IMR-90 (cell line): ENCODE measurements around the gene ZNF507. TPM values are rescaled to one million over a fixed set of nuclear protein-coding genes. Genes with fewer than 3 reads are reported as not detected.

ENCODE experiments used
- ATAC-seq: fragments of 200-7000 bp; cut with Tn5 transposase; 2 replicates; pipeline ENCODE4 v1.9.1; 2020; ENCODE audit warnings: low read depth, mild to moderate bottlenecking, moderate library complexity
- BruUV-seq: library from RNA; stranded (reverse); fragments of 400-500 nt; replicated peaks from 2 replicates; lab custom pipeline; 2021; lab: Mats Ljungman, UMichigan
- CTCF ChIA-PET: fragments of 300-600 bp; formaldehyde crosslinking; extraction: SDS; loops from one replicate; lab custom pipeline; 2021; ENCODE audit warnings: antibody characterized with exemption; lab: Yijun Ruan, JAX
- POLR2A ChIA-PET: fragments of 300-600 bp; sonication (Branson Sonifier 250); formaldehyde crosslinking; loops from one replicate; lab custom pipeline; 2022; ENCODE audit warnings: antibody characterized with exemption; ENCODE audit not compliant: unreplicated experiment; lab: Charles Lee
- DNase-seq: peaks from one replicate; pipeline ENCODE4 v3.0.0; 2013
- H2AFZ ChIP-seq: replicated peaks from 2 replicates; pipeline ENCODE3; 2013; ENCODE audit warnings: low read length, mild to moderate bottlenecking; ENCODE audit not compliant: poor library complexity
- H2AK5ac ChIP-seq: 2 replicates; pipeline ENCODE4 v1.6.1; 2013; ENCODE audit warnings: low read depth, low read length, inconsistent platforms
- H2AK9ac ChIP-seq: replicated peaks from 2 replicates; pipeline ENCODE3; 2013; ENCODE audit warnings: mild to moderate bottlenecking, low read depth, low read length, moderate library complexity; ENCODE audit not compliant: poor library complexity
- H2BK120ac ChIP-seq: 2 replicates; pipeline ENCODE4 v1.6.1; 2013; ENCODE audit warnings: low read depth, low read length, inconsistent platforms
- H2BK15ac ChIP-seq: 3 replicates; pipeline ENCODE4 v1.6.1; 2013; ENCODE audit warnings: low read depth, low read length, inconsistent platforms
- H2BK20ac ChIP-seq: 2 replicates; pipeline ENCODE4 v1.6.1; 2013; ENCODE audit warnings: low read depth, mild to moderate bottlenecking, inconsistent platforms, low read length, moderate library complexity
- H2BK5ac ChIP-seq: 2 replicates; pipeline ENCODE4 v1.6.1; 2013; ENCODE audit warnings: mild to moderate bottlenecking, low read depth, low read length, inconsistent platforms; ENCODE audit not compliant: poor library complexity, severe bottlenecking
- H3K14ac ChIP-seq: replicated peaks from 2 replicates; pipeline ENCODE4 v1.6.1; 2013; ENCODE audit warnings: low read depth, low read length, inconsistent platforms
- H3K18ac ChIP-seq: 2 replicates; pipeline ENCODE4 v1.6.1; 2013; ENCODE audit warnings: low read depth, low read length, control low read depth
- H3K23ac ChIP-seq: 2 replicates; pipeline ENCODE4 v1.6.1; 2013; ENCODE audit warnings: low read depth, low read length, inconsistent platforms
- H3K27ac ChIP-seq: 2 replicates; pipeline ENCODE4 v1.5.1; 2013; ENCODE audit warnings: mild to moderate bottlenecking, control low read depth, low read length; ENCODE audit not compliant: insufficient read depth
- H3K27me3 ChIP-seq: 2 replicates; pipeline ENCODE4 v1.6.1; 2013; ENCODE audit warnings: low read length; ENCODE audit not compliant: control insufficient read depth, insufficient read depth
- H3K36me3 ChIP-seq: 2 replicates; pipeline ENCODE4 v1.6.1; 2013; ENCODE audit warnings: low read length, mixed read lengths; ENCODE audit not compliant: control insufficient read depth, insufficient read depth
- H3K4ac ChIP-seq: 2 replicates; pipeline ENCODE4 v1.6.1; 2013; ENCODE audit warnings: low read depth, low read length, inconsistent platforms
- H3K4me1 ChIP-seq: 2 replicates; pipeline ENCODE4 v1.6.1; 2013; ENCODE audit warnings: low read length, mixed read lengths; ENCODE audit not compliant: control insufficient read depth, insufficient read depth
- H3K4me2 ChIP-seq: 2 replicates; pipeline ENCODE4 v1.6.1; 2013; ENCODE audit warnings: low read depth, mild to moderate bottlenecking, control low read depth, low read length, moderate library complexity
- H3K4me3 ChIP-seq: 2 replicates; pipeline ENCODE4 v1.5.1; 2013; ENCODE audit warnings: low read depth, mild to moderate bottlenecking, control low read depth, low read length, moderate library complexity; ENCODE audit not compliant: insufficient read depth
- H3K56ac ChIP-seq: 2 replicates; pipeline ENCODE4 v1.6.1; 2013; ENCODE audit warnings: low read length, inconsistent platforms; ENCODE audit not compliant: insufficient read depth; ENCODE audit errors: extremely low read depth
- H3K79me1 ChIP-seq, 2 experiments: 2 replicates each; pipeline ENCODE4 v1.6.1; 2013; ENCODE audit warnings: low read length in 2 of 2, inconsistent platforms in 1 of 2, low read depth in 1 of 2
- H3K9ac ChIP-seq: 2 replicates; pipeline ENCODE4 v1.6.1; 2013; ENCODE audit warnings: low read depth, low read length, control low read depth
- H3K9me1 ChIP-seq: 2 replicates; pipeline ENCODE4 v1.6.1; 2013; ENCODE audit warnings: low read length, inconsistent platforms; ENCODE audit not compliant: insufficient read depth
- H3K9me3 ChIP-seq: 2 replicates; pipeline ENCODE4 v1.6.1; 2013; ENCODE audit warnings: low read length; ENCODE audit not compliant: control insufficient read depth, insufficient read depth
- H4K20me1 ChIP-seq: 2 replicates; pipeline ENCODE4 v1.6.1; 2013; ENCODE audit warnings: low read length, inconsistent platforms; ENCODE audit not compliant: insufficient read depth
- H4K5ac ChIP-seq: 2 replicates; pipeline ENCODE4 v1.6.1; 2013; ENCODE audit warnings: mild to moderate bottlenecking, low read depth, low read length, control low read depth
- H4K8ac ChIP-seq, 2 experiments: 2 replicates each; pipeline ENCODE4 v1.6.1; 2013; ENCODE audit warnings: low read depth in 2 of 2, low read length in 2 of 2, control low read depth in 1 of 2, inconsistent platforms in 1 of 2
- H4K91ac ChIP-seq: 2 replicates; pipeline ENCODE4 v1.6.1; 2013; ENCODE audit warnings: low read depth, low read length, inconsistent platforms; ENCODE audit not compliant: insufficient read depth
- BHLHE40 ChIP-seq: fragments of 150-350 bp; IDR thresholded peaks from 2 replicates; pipeline ENCODE4 v1.6.1; 2016; ENCODE audit warnings: mild to moderate bottlenecking, low read depth, low read length
- CEBPB ChIP-seq: IDR thresholded peaks from 2 replicates; pipeline ENCODE4 v1.6.1; 2012; ENCODE audit warnings: low read depth, low read length, improper control_type of control experiment
- CHD1 ChIP-seq: IDR thresholded peaks from 2 replicates; pipeline ENCODE4 v1.6.1; 2012; ENCODE audit warnings: low read depth, low read length, improper control_type of control experiment
- FOS ChIP-seq: fragments of 150-350 bp; IDR thresholded peaks from 2 replicates; pipeline ENCODE4 v1.6.1; 2016; ENCODE audit warnings: low read depth, low read length
- MAFK ChIP-seq: IDR thresholded peaks from 2 replicates; pipeline ENCODE4 v1.6.1; 2012; ENCODE audit warnings: low read depth, low read length, improper control_type of control experiment
- MAZ ChIP-seq: IDR thresholded peaks from 2 replicates; pipeline ENCODE4 v1.6.1; 2012; ENCODE audit warnings: low read depth, mild to moderate bottlenecking, low read length, improper control_type of control experiment, moderate library complexity, borderline replicate concordance
- MXI1 ChIP-seq: IDR thresholded peaks from 2 replicates; pipeline ENCODE4 v1.6.1; 2012; ENCODE audit warnings: low read depth, mild to moderate bottlenecking, low read length, moderate library complexity, borderline replicate concordance
- NFE2L2 ChIP-seq: fragments of 150-350 bp; IDR thresholded peaks from 2 replicates; pipeline ENCODE4 v1.6.1; 2016; ENCODE audit warnings: low read depth, mild to moderate bottlenecking, low read length
- POLR2A ChIP-seq: IDR thresholded peaks from 2 replicates; pipeline ENCODE4 v1.6.1; 2012; ENCODE audit warnings: mild to moderate bottlenecking, low read depth, low read length
- RAD21 ChIP-seq: IDR thresholded peaks from 2 replicates; pipeline ENCODE4 v1.6.1; 2012; ENCODE audit warnings: low read length, improper control_type of control experiment
- RCOR1 ChIP-seq: IDR thresholded peaks from 2 replicates; pipeline ENCODE4 v1.6.1; 2012; ENCODE audit warnings: mild to moderate bottlenecking, low read length, improper control_type of control experiment; ENCODE audit not compliant: insufficient replicate concordance
- RFX5 ChIP-seq: IDR thresholded peaks from 2 replicates; pipeline ENCODE4 v1.8.0; 2012; ENCODE audit warnings: low read depth, mild to moderate bottlenecking, low read length, moderate library complexity
- SMC3 ChIP-seq: fragments of 150-350 bp; IDR thresholded peaks from 2 replicates; pipeline ENCODE4 v1.6.1; 2016; ENCODE audit warnings: low read depth, mild to moderate bottlenecking, antibody characterized with exemption, low read length, moderate library complexity
- WGBS, 2 experiments: methylation state at CpG; one replicate each; pipeline versions ENCODE4 v1.1.5 to v1.1.7; 2013; ENCODE audit warnings: missing lambda C conversion rate in 2 of 2; ENCODE audit not compliant: insufficient read length in 1 of 2; ENCODE audit errors: extremely low coverage in 2 of 2; 5-methylcytosine and 5-hydroxymethylcytosine counted together
- dilution Hi-C: fragments of 300-500 bp; cut with HindIII; formaldehyde crosslinking; loops from one replicate; pipeline ENCODE4 v1.14.3; 2018; ENCODE audit warnings: low sequenced_read_pairs; ENCODE audit not compliant: unreplicated experiment
- in situ Hi-C: fragments of 300-500 bp; cut with MboI; formaldehyde crosslinking; loops from 3 replicates; pipeline ENCODE4 v1.14.3; 2019; ENCODE audit warnings: low sequenced_read_pairs, inconsistent platforms, mixed read lengths
- intact Hi-C: fragments of 100-400 bp; cut with micrococcal nuclease; formaldehyde crosslinking; loops from 2 replicates; pipeline ENCODE4 v1.10.0; 2022
- polyA plus RNA-seq, 3 experiments: library from polyadenylated mRNA; depleted of rRNA; stranded (reverse); fragments of >200 nt; gene quantifications; 2 replicates each; pipeline ENCODE4 v1.2.3, GENCODE V29; 2012; ENCODE audit warnings: low replicate concordance in 1 of 3
- total RNA-seq: library from RNA; depleted of rRNA; stranded (reverse); fragments of >200 nt; gene quantifications from 2 replicates; pipeline ENCODE4 v1.2.3, GENCODE V29; 2012
- TF ChIP-seq, protein P1 (sequence below): fragments of 150-350 bp; IDR thresholded peaks from 2 replicates; pipeline ENCODE4 v1.6.1; 2016; ENCODE audit warnings: low read depth, mild to moderate bottlenecking, low read length, moderate library complexity, borderline replicate concordance
- TF ChIP-seq, protein P2 (sequence below): conservative IDR thresholded peaks from 2 replicates; pipeline ENCODE4 v1.5.1; 2012; ENCODE audit warnings: mild to moderate bottlenecking, low read depth, low read length, improper control_type of control experiment
- TF ChIP-seq, protein P3 (sequence below): fragments of 150-350 bp; IDR thresholded peaks from 2 replicates; pipeline ENCODE4 v1.6.1; 2017; ENCODE audit warnings: mild to moderate bottlenecking, antibody characterized with exemption, low read length, low read depth

ZNF507 gene
- total and polyA plus RNA-seq, 2 of the 4 experiments (the other 2 are of a cell fraction), result 9.6 to 19.9 TPM

DNA sequence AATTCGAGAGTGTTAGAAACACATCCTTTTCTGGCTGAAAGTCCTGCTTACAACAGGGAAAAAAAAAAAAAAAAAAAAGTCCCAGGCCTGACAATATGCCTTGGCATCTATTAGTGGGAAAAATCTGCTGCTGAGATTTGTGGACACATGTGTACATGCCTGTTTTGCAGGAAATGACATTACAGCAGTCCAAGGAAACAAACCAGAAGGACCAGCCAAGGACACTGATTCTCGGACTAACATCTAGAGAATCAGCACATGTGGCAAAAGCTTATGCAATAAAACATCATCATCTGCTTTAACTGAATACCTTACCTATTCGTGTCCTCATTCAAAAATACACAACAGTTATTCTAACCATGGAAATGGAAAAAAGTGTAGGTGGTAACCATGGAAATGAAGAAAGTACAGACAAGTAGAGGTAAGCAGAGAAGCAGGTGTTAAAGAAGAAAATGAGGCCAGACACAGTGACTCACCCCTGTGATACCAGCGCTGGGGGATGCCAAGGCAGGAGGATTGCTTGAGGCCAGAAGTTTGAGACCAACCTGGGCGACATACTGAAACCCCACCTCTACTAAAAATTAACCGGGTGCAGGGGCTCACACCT, 50.7 kb downstream of the ZNF507 start:
- CTCF ChIA-PET, result no interaction called here
- Histone ChIP-seq H3K4me2 (no peak overlapping the region), H2AK9ac (no peak overlapping the region), H2AK5ac (no peak overlapping the region), H4K20me1 (no peaks in the 10 kb centered on the region), H4K91ac (no peak overlapping the region), H3K9me3 (no peaks in the 10 kb centered on the region), H3K18ac (no peak overlapping the region), H2BK15ac (no peak overlapping the region), H4K8ac (no peak overlapping the region), H3K14ac (no peak overlapping the region), H2AFZ (no peak overlapping the region), H3K56ac (no peak overlapping the region), H2BK20ac (no peak overlapping the region), H4K5ac (no peak overlapping the region), H3K36me3 (peaks cover 3% of the 10 kb centered on the region; the same call in 1 of the 2 replicates), H3K79me1 (peaks cover 4 to 5% of the 10 kb centered on the region in 2 experiments; a peak in 1 of 4 replicates), H3K27ac (no peak overlapping the region), H3K4me3 (no peak overlapping the region), H3K4me1 (peaks cover 5% of the 10 kb centered on the region), H3K9ac (no peak overlapping the region), H2BK5ac (no peak overlapping the region), H3K4ac (no peak overlapping the region), H3K9me1 (no peaks in the 10 kb centered on the region), H2BK120ac (no peak overlapping the region), H3K27me3 (no peaks in the 10 kb centered on the region), H3K23ac (no peak overlapping the region)
- intact Hi-C loops, result no loop called here
- POLR2A ChIA-PET, result no interaction called here
- TF ChIP-seq RAD21 (no peak), CHD1 (no peak), BHLHE40 (no peak), POLR2A (no peak), RFX5 (no peak), NFE2L2 (no peak), FOS (no peak), CEBPB (no peak), MAZ (no peak), MAFK (no peak), SMC3 (no peak), RCOR1 (no peak), MXI1 (no peak)
- TF ChIP-seq, protein P1, sequence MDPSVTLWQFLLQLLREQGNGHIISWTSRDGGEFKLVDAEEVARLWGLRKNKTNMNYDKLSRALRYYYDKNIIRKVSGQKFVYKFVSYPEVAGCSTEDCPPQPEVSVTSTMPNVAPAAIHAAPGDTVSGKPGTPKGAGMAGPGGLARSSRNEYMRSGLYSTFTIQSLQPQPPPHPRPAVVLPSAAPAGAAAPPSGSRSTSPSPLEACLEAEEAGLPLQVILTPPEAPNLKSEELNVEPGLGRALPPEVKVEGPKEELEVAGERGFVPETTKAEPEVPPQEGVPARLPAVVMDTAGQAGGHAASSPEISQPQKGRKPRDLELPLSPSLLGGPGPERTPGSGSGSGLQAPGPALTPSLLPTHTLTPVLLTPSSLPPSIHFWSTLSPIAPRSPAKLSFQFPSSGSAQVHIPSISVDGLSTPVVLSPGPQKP, result no peak
- TF ChIP-seq, protein P2, sequence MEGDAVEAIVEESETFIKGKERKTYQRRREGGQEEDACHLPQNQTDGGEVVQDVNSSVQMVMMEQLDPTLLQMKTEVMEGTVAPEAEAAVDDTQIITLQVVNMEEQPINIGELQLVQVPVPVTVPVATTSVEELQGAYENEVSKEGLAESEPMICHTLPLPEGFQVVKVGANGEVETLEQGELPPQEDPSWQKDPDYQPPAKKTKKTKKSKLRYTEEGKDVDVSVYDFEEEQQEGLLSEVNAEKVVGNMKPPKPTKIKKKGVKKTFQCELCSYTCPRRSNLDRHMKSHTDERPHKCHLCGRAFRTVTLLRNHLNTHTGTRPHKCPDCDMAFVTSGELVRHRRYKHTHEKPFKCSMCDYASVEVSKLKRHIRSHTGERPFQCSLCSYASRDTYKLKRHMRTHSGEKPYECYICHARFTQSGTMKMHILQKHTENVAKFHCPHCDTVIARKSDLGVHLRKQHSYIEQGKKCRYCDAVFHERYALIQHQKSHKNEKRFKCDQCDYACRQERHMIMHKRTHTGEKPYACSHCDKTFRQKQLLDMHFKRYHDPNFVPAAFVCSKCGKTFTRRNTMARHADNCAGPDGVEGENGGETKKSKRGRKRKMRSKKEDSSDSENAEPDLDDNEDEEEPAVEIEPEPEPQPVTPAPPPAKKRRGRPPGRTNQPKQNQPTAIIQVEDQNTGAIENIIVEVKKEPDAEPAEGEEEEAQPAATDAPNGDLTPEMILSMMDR, result no peak
- TF ChIP-seq, protein P3, sequence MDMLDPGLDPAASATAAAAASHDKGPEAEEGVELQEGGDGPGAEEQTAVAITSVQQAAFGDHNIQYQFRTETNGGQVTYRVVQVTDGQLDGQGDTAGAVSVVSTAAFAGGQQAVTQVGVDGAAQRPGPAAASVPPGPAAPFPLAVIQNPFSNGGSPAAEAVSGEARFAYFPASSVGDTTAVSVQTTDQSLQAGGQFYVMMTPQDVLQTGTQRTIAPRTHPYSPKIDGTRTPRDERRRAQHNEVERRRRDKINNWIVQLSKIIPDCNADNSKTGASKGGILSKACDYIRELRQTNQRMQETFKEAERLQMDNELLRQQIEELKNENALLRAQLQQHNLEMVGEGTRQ, result no peak
- no CpG with 5 or more reads among the region's 6 CpGs for WGBS, 2 experiments
- in situ Hi-C loops, result no loop called here
- ATAC-seq (no peak), DNase-seq (no peak)
- no TSS peak for BruUV-seq
- dilution Hi-C loops, result no loop called here
